ENCODE measurements around the gene SLC6A4. TPM values are rescaled to one million over a fixed set of nuclear protein-coding genes. Genes with fewer than 3 reads are reported as not detected.
A peak's percentile ranks its signal among the peaks of the same experiment; 100 is the strongest.

SLC6A4 gene
- 1.2 TPM for total RNA-seq (ENCODE audit: insufficient read depth, low replicate concordance)

DNA sequence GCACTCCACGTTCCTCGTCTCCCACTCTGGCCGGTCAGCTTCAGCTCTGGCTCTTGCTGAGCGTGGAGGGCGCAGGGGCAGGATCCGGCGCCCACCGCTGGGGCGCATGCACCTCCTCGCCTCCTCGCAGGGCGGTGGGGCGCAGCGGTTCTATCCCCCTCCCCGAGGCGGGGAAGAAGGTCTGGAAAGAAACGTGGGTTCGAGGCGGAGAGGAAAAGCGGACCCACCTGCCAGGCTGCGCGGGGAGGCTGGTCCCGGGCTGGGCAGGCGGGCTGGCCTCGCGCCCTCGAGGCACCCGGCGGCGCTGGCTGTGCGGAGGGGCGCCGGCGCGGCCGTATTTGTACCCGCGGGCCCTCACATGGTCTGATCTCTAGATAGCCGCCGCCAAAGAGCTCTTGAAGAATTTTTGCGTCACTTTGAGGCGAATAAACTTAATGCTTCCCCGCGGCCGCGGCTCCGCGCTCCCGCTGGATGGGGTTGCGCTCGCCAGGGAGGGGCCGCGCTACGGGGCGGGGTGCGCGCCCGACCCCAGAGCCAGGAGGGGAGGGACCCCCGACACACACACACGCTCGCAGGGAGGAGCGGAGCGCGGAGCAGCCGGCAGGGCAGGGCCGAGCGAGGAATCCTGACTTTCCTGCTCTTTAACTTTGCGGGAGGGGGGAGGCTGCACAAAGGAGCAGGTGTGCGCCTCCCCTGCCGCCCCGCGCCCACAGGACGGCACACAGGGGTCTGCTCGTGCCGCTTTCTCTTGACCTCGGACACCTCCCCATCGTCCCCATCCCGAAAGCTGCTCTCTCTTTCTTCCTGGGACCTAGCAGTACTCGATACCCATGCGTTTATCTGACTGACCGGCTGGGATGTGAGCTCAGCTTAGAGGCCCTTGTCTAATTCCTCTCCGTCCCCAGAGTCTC is at the start of gene SLC6A4:
SLC6A4 (minus strand) TSS at position 312 of the 911 bp plus-strand sequence. CDS start 13,739 bp downstream, outside the sequence.
- DNase-seq (ENCODE audit: low spot score), result no peak

- DNase-seq (ENCODE audit: low spot score), result no peak
These were observed 43.7 kb upstream of the SLC6A4 start for GRCh38 chr17:30279156-30279555.

GRCh38 chr17:30278032-30278431 is 42.5 kb upstream of the SLC6A4 start:
- DNase-seq (ENCODE audit: low spot score), result peak; percentile 59

DNA sequence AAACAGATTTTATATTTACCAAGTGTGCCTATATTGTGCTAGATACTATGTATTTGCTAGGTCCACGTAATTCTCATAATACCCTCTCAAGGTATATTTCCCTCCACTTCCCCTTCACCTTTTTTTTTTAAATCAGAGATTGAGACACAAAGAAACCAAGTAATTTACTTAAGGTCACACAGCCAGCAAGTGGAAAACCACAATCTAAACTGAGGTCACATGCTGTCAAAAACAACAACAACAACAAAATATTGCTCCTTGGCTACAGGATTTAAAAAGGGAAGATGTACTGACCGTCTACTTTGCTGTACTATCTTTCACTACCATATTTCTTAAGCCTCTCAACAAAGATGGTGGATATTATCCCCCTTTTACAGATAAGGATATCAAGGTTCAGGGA is 40.4 kb upstream of the SLC6A4 start:
- DNase-seq (ENCODE audit: low spot score), result no peak

- no peak for DNase-seq (ENCODE audit: low spot score)
These were observed 39.4 kb upstream of the SLC6A4 start for GRCh38 chr17:30274887-30275286.

DNA sequence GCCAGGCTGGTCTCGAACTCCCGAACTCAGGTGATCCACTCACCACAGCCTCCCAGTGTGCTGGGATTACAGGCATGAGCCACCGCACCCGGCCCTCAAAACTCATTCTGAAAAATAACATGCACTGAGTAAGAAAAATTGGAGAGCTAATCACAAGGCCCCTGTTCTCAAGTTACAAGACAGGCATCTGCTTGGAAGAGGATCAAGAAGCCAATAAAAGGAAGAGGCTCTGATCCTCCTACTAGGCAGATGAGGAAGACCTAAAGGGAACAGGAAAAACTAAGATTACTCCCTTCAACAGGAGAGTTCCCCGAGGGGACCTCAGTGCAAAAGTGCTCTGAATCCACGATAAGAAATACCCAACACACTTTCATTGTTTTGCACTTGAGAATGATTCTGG is 37.9 kb upstream of the SLC6A4 start:
- no peak for DNase-seq (ENCODE audit: low spot score)

GRCh38 chr17:30271102-30271501 is 35.6 kb upstream of the SLC6A4 start:
- no peak for DNase-seq (ENCODE audit: low spot score)

DNA sequence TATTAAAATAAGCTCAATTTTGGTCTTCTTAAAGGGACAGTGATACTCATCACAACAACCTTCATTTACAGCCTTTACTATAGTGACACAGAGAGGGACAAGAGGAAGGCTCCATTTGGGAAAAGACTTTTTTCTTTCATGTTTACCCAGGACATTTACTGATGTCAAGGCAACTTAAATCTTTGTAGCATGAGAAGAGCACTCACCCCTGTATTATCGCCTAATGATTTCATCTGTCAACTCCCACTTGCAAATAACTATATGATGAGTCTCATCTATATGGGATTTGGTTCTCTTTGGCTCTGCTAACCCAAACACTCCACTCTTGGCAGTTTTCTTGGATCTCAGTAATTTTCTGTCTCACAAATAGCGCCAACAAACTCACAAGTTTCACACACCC is 32.1 kb upstream of the SLC6A4 start:
- DNase-seq (ENCODE audit: low spot score), result no peak

DNA sequence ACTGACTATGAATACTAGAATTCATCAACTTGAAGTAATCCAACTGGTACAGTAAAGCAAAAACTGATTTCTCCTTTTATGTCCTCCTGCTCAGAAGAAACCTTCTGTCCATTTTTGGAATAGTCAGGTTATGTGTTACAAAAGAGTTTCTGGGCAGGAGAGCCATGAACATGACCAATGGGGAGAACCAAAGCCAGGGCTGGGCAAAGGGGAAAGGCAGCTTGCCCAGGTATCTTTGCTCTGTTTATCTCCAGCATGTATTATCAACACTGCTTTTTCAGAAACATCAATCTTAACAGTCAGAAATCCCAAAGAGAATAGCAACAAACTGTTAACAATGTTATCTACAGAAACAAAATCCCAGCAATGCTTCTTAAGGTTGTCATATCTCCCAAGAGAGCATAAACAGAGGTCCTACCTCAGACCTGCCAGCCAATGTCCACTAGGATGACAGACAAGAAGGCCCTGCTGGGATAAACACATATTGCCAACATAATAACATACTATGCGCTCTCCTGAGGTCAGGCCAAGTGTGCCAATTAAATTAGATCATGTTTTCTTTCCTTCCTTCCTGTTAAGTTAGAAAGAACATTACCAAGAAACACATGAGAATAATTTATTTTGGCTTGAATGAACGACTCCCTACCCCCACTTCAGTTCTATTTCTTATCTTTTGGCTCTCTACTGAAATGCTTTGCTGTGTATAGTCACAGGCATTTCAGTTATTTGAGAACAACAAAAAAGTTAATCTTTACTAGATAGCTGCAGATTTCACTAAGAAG is 28.2 kb upstream of the SLC6A4 start:
- peak; percentile 56 for DNase-seq (ENCODE audit: low spot score)

- no peak for DNase-seq (ENCODE audit: low spot score)
These were observed 21.4 kb upstream of the SLC6A4 start for GRCh38 chr17:30256756-30257506.

DNA sequence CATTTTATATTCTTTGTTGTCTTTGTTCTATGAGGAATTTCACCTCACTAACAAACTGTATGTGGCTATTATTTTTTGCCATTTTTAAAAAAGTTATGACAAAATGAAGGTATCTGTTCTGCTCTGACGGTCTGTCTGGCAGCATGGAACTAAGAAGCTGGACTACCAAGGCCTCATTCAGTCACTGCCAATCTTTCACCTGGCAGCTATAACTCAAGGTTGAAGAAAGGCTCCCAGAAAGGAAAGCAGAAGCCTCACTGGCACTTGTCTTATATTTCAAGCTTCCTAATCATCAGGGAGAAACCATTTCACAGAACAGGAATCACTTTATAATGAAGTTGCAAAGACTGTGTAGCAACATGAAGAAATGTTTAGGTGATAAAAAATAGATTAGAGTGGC is 18.7 kb upstream of the SLC6A4 start:
- no peak for DNase-seq (ENCODE audit: low spot score)

GRCh38 chr17:30253312-30253711 is 17.8 kb upstream of the SLC6A4 start:
- no peak for DNase-seq (ENCODE audit: low spot score)

DNA sequence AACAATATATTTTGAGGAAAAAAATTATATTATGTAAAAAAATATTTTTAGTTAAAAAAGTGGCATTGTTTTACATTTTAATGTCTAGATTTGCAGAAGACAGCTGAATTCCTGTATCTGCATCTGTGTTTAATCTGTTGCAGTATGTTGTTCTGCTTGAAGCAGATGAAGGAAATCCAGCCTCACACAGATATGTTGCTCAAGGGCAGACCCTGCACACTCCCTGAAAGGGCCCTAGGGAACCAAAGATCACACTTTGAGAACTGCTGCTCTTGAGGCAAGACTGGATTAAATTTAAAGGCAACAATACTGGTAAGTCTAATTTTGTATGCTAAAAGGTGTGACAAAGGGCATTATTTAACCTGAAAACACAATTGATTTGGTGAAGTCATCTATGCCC is 16.4 kb upstream of the SLC6A4 start:
- no peak for DNase-seq (ENCODE audit: low spot score)

GRCh38 chr17:30249460-30249859 is 14.0 kb upstream of the SLC6A4 start:
- DNase-seq (ENCODE audit: low spot score), result no peak

DNA sequence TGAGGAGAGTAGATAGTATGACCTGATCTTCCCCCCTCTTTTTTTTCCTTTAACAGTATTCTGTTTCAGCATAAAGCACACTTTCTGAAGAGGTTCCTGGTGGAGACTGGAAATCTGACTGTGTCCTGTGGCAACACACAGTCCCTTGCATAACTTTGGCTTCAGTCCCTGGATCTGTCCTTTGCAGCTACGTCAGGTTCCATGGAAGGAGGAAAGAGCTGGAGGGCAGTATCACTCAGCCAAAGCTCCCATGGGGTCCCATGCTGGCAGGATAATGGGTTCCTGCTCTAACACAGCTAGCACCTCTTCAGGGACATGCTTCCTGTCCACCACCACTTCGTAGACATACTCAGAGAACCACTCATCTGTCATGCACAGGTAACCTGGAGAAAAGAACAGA is 13.3 kb upstream of the SLC6A4 start:
- no peak for DNase-seq (ENCODE audit: low spot score)

DNA sequence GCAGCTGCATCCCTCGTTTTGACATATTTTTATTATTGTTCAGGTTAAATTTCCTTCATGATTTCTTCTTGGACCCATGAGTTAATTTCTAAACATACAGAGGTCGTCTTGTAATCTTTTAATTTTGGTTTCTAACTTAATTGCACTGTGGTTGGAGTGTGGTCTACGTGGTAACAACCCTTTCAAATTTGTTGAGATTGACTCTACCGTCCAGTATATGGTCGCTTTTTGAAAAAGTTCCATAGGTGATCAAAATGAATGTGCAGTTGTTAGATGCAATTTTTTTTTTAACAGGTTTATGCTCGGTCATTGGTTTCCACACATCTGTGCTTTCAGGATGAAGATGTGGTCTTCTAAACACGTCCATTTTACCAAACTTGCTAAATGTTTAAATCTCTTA is 11.0 kb upstream of the SLC6A4 start:
- no peak for DNase-seq (ENCODE audit: low spot score)

DNA sequence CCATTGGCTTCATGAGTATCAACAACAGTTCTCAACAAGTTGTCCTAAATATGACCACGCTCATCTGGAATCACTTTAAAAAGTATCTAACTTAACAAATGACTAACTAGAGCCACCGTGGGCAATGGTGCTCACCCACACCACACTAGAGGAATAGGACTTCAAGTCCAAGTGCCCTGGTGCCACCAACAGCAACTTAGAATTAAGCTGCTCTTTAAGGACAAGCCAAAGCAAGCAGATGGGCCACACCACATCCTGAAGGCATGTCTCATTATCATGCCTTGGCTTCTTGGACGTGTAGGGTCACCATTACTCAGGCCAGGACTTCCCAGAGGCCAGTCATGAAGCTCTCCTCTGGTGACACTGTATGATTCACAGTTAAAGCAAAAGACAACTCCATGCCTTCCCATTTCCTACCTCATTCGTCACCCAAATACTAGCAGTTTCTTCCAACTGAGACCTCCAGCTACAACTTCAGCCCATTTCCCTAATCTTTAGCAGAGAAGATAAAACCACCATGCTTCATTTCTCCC is 9.4 kb upstream of the SLC6A4 start:
- no peak for DNase-seq (ENCODE audit: low spot score)

DNA sequence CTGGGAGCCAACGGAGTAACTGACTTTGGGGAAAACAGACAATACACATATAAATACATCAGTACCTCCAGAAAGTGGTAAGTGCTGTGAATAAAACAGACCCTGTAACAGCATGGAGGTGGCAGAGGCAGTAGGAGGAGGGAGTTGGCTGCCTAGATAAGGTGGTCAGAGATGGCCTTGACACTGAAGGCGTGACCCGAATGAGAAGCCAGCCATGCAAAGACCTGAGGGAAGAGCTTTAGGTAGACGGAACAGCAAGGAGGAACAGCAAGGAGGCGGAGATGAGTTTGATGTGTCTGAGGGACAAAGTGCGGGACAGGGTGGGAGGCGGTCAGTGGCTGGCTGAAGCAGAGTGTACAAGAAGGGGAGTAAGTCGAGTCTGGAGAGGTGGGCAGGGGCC is 8.1 kb upstream of the SLC6A4 start:
- DNase-seq (ENCODE audit: low spot score), result no peak

- no peak for DNase-seq (ENCODE audit: low spot score)
These were observed 7.5 kb upstream of the SLC6A4 start for GRCh38 chr17:30243002-30243401.

DNA sequence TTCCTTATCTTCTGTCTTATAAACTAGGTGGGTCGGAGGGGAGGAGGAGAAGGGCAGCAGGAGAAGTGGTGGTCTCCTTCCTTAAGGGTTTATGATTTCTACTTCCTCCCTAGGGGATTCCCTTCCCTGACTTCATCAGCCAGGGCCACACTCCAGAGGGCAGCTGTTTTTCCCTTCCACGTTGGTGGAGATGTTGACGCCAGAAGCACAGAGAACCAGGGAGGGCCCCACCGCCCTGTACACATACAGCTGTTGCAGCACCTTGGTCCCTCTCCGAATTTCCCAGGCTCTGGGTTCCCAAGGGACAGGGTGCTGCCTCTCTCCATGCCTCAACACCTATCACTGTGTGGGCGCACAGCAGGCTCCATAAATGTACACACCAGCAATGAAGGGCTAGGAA is 5.6 kb upstream of the SLC6A4 start:
- DNase-seq (ENCODE audit: low spot score), result no peak

- DNase-seq (ENCODE audit: low spot score), result no peak
These were observed 4.7 kb upstream of the SLC6A4 start for GRCh38 chr17:30240177-30240576.

GRCh38 chr17:30239089-30239462 is 3.6 kb upstream of the SLC6A4 start:
- DNase-seq (ENCODE audit: low spot score), result no peak
